Measurements from ENCODE around the gene BFSP2. TPM values are rescaled to one million over a fixed set of nuclear protein-coding genes. Genes with fewer than 3 reads are reported as not detected.

The BFSP2 gene
- total RNA-seq, 1 experiment from 2014 or later = not detected

GRCh38 chr3:133404920-133405319 is 5.1 kb downstream of the BFSP2 start:
- H3K27ac Mint-ChIP-seq (ENCODE audit: unreplicated experiment) = no peak overlapping the region
- CTCF ChIA-PET = no interaction called here

GRCh38 chr3:133408366-133408765 is 8.5 kb downstream of the BFSP2 start:
- Mint-ChIP-seq H3K9me3 (ENCODE audit: unreplicated experiment) (no peaks in the 10 kb centered on the region), H3K4me1 (ENCODE audit: low read depth, unreplicated experiment) (no peaks in the 10 kb centered on the region), H3K27me3 (ENCODE audit: insufficient read depth, unreplicated experiment) (peaks cover 4% of the 10 kb centered on the region), H3K36me3 (ENCODE audit: insufficient read depth, unreplicated experiment) (no peaks in the 10 kb centered on the region), H3K4me3 (ENCODE audit: unreplicated experiment) (no peak overlapping the region), H3K27ac (ENCODE audit: unreplicated experiment) (no peak overlapping the region)
- H3K36me3 ChIP-seq (ENCODE audit: control insufficient read depth, insufficient read depth, low read length) = no peaks in the 10 kb centered on the region
- no peaks in the 10 kb centered on the region for H3K4me1 ChIP-seq
- no peak overlapping the region for H3K4me3 ChIP-seq (ENCODE audit: low read depth, low read length)
- ChIA-PET POLR2A (no interaction called here), CTCF (no interaction called here)
- no peak for DNase-seq
- H3K27me3 ChIP-seq (replicated peaks; ENCODE audit: control insufficient read depth, insufficient read depth, low read length) = no peaks in the 10 kb centered on the region
- H3K9me3 ChIP-seq = no peaks in the 10 kb centered on the region
- intact Hi-C loops (cut with micrococcal nuclease; ENCODE audit: unreplicated experiment) = no loop called here
- TF ChIP-seq CTCF (IDR thresholded peaks at IDR 0.05; ENCODE audit: insufficient read depth in 1 of 2, low read depth in 1 of 2, low read length in 1 of 2, severe bottlenecking in 1 of 2, unreplicated experiment in 1 of 2) = no peak
- no TSS peak for BruUV-seq (replicated peaks)

More at GRCh38 chr3:133404920-133405319, 5.1 kb downstream of the BFSP2 start:
- POLR2A ChIA-PET = no interaction called here
- no peak for TF ChIP-seq CTCF (IDR thresholded peaks at IDR 0.05; ENCODE audit: insufficient read depth in 1 of 2, low read depth in 1 of 2, low read length in 1 of 2, severe bottlenecking in 1 of 2, unreplicated experiment in 1 of 2)
- Histone ChIP-seq H3K27me3 (replicated peaks; ENCODE audit: control insufficient read depth, insufficient read depth, low read length) (no peaks in the 10 kb centered on the region), H3K9me3 (no peaks in the 10 kb centered on the region), H3K4me3 (ENCODE audit: low read depth, low read length) (no peak overlapping the region), H3K4me1 (no peaks in the 10 kb centered on the region), H3K36me3 (ENCODE audit: control insufficient read depth, insufficient read depth, low read length) (no peaks in the 10 kb centered on the region)
- Mint-ChIP-seq H3K4me3 (ENCODE audit: unreplicated experiment) (no peak overlapping the region), H3K36me3 (ENCODE audit: insufficient read depth, unreplicated experiment) (no peaks in the 10 kb centered on the region), H3K27me3 (ENCODE audit: insufficient read depth, unreplicated experiment) (no peaks in the 10 kb centered on the region), H3K4me1 (ENCODE audit: low read depth, unreplicated experiment) (no peaks in the 10 kb centered on the region), H3K9me3 (ENCODE audit: unreplicated experiment) (no peaks in the 10 kb centered on the region)
- intact Hi-C loops (cut with micrococcal nuclease; ENCODE audit: unreplicated experiment) = no loop called here
- no TSS peak for BruUV-seq (replicated peaks)
- no peak for DNase-seq

- H3K4me3 Mint-ChIP-seq (ENCODE audit: unreplicated experiment) = no peak overlapping the region
- H3K4me3 ChIP-seq (ENCODE audit: low read depth, low read length) = no peak overlapping the region
- intact Hi-C loops (cut with micrococcal nuclease; ENCODE audit: unreplicated experiment) = no loop called here
- no peak overlapping the region for H3K27ac Mint-ChIP-seq (ENCODE audit: unreplicated experiment)
- CTCF ChIA-PET = no interaction called here
- H3K27me3 ChIP-seq (replicated peaks; ENCODE audit: control insufficient read depth, insufficient read depth, low read length) = no peaks in the 10 kb centered on the region
- no peaks in the 10 kb centered on the region for H3K4me1 Mint-ChIP-seq (ENCODE audit: low read depth, unreplicated experiment)
- H3K9me3 ChIP-seq = no peaks in the 10 kb centered on the region
- TF ChIP-seq CTCF (IDR thresholded peaks at IDR 0.05; ENCODE audit: insufficient read depth in 1 of 2, low read depth in 1 of 2, low read length in 1 of 2, severe bottlenecking in 1 of 2, unreplicated experiment in 1 of 2) = no peak
- no peaks in the 10 kb centered on the region for H3K4me1 ChIP-seq
- no peaks in the 10 kb centered on the region for H3K9me3 Mint-ChIP-seq (ENCODE audit: unreplicated experiment)
- no peaks in the 10 kb centered on the region for H3K36me3 ChIP-seq (ENCODE audit: control insufficient read depth, insufficient read depth, low read length)
- DNase-seq = no peak
- no peaks in the 10 kb centered on the region for H3K36me3 Mint-ChIP-seq (ENCODE audit: insufficient read depth, unreplicated experiment)
- peaks cover 4% of the 10 kb centered on the region for H3K27me3 Mint-ChIP-seq (ENCODE audit: insufficient read depth, unreplicated experiment)
- BruUV-seq (replicated peaks) = no TSS peak
- POLR2A ChIA-PET = no interaction called here
These were observed 9.1 kb downstream of the BFSP2 start for GRCh38 chr3:133408961-133409360.

Measured in Caco-2 (cell line).